8988T (cell line): ENCODE results near the gene ABHD12B.
"Not testable (repeated sequence)": the region's sequence is repeated elsewhere in the genome, so short reads cannot be mapped to it uniquely, and the experiment has no call there.

Experiments
- DNase-seq: peaks from one replicate; pipeline ENCODE4 v3.0.0; 2011

Gene ABHD12B

DNA sequence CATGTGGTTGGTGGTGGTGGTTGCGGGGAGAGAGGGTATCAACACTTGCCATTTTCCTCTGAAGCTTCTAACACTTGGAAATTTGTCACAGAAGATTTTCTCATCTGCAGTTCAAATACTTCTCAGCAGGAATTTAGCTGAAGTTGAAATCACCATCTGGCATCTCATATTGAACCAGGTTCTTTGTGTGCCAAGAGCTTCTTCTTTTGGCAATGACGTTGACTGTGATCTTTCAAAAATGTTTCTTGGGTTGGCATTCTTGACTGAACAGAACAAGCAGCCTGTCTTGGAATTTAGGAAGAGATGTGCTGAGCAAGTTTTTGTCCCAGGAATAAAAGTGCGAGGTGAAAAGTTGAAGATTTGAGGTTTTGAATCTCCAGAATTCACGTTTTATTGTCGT lies 32.2 kb upstream of the ABHD12B start:
- DNase-seq: no peak

DNA sequence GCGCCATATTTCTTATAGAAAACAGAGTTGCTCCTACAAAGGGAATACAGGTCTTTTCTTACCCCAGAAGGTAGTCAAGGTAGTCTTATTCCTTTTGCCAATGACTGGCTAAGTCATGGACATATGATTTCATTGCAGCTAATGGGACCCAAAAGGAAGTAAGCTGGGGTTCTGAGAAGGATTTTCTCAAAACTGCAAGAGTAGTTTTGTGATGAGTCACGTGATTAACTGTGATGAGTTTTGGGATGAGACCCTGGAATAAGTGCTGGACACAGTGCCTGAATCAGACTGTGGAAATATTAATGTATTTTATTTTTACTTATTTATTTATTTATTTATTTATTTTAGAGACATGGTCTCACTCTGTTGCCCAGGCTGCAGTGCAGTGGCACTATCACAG lies 27.5 kb upstream of the ABHD12B start:
- no peak for DNase-seq

DNA sequence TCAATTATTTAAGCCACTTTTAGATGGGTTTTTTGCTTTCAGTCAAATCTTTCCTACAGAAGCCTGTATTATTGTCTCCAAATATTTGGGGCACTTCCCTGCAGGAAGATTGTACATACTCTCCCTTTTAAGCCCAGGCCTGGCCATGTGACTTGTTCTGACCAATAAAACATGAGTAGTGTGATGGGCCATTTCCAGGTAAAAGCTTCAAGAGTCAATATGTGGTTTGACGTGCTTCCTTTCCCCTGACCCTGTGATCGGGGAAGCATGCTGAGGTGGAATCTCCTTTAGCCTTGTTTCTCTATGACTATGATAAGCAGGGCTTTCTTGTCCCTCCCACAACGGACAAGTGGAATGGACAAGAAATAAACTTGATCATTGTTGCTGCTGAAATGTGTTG lies 26.7 kb upstream of the ABHD12B start:
- DNase-seq: no peak

DNA sequence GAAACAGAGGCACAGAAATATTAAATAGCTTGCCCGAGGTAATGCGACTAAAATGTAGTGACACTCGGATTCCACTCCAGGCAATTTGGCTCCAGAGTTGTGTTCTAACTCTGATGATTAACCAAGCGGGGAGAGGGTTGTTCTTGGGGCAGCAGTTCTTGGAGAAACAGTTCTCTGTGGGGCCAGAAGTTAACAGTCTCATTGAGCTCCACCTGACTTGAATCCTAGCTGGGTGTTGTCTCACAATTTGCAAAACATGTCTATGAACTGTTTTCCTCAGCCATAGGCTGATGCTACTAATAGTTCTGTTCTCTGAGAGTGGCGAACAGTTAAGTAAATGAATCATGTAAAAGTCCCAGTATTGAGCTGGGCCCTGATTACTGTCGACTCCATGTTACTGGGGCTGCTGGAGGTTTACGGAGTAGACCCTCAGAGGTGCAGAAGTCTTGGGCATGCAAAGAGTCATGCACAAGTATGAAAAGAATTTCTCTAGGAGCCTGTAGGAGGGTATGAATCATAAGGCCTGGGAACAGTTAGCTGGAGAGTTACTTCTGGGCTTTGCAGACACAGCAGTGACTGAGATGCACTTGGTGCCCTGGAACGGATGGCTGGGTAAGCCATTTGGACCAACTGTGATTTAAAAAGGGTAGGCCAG lies 25.5 kb upstream of the ABHD12B start:
- DNase-seq: no peak

DNA sequence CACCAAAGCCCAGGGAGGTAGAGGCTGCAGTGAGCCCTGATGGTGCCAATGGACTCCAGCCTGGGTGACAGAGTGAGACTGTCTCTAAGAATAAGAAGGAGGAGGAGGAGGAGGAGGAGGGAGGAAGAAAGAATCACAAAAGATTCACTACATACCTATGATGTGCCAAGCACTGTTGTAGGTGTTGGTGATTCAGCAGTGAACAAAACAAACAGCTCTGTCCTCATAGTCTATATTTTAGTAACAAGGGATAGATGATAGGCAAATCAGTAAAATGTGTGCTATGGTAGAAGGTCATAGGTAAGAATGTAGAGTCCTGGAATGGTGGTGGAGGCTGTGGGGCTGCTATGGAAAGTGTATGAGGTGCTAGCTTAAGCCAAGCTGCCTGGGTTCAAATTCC lies 18.0 kb upstream of the ABHD12B start:
- DNase-seq: no peak

DNA sequence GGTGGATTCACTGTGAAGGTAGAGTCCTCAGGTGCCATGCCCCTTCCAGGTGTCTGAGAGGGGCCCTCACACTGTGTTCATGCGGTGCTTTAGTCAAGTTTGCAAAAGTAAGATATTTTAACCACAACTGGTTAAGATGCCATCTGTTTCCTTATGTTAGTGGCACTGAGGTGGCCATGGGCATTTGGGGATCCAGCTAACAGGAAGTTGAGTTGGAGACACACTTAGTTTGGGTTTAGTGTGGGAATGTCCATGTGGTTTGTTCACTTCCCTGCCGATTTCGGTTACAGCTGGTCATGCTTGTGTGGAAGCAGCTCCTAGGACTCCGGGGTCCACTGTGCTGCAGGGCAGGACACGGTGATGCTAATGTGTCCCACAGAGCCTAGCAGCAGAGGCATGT lies 17.3 kb upstream of the ABHD12B start:
- no peak for DNase-seq

DNA sequence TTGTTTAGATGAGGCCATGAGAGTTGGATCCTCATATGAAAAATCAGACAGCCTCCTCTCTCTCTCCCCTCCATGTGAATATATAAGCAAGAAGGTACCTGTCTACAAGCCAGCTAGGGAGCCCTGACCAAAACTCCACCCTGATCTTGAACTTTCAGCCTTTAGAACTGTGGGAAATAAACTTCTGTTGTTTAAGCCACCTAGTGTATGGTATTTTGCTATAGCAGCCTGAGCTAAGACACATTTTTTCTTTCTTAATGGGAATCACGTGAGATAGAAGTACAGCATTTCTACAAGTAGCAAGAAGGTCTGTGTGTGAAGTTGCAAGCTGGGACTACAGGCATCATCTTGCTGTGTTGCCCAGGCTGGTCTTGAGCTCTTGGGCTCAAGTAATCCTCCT lies 16.3 kb upstream of the ABHD12B start:
- no peak for DNase-seq

DNA sequence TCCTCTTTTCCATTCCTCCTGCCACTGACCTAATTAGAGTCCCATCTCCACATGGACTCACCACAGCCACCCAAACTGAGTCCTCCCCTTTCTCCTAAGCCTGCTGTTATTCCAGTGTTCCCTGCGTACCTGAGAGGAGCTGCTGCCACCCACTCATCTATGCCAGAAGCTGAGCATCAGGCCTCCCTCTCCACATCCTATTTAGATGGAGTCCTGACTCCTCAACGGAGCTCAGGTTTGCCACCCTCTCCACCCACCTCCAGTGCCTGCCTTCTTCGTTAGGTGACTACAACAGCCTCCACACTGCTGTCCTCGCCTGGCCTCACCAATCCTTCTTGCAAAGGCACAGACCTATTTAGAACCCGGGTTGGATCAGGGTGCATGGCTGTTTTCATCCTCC lies 15.2 kb upstream of the ABHD12B start:
- no peak for DNase-seq

DNA sequence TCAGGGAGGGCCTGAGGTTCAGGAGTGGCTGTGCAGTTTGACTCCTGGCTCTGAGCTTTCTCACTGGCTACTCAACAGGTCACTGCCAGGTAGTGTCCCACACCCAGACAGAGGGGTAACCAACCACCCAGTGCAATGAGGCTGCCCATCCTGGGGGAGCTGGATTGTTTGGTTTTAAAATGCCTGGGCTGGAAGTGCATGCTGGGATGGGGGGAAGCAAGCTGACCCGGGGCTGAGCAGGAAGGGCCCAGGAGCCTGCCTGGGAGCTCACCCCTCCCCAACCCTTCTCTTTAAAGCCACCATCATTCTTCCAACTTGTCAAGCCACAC lies 12.6 kb upstream of the ABHD12B start:
- peak; percentile 29 for DNase-seq

DNA sequence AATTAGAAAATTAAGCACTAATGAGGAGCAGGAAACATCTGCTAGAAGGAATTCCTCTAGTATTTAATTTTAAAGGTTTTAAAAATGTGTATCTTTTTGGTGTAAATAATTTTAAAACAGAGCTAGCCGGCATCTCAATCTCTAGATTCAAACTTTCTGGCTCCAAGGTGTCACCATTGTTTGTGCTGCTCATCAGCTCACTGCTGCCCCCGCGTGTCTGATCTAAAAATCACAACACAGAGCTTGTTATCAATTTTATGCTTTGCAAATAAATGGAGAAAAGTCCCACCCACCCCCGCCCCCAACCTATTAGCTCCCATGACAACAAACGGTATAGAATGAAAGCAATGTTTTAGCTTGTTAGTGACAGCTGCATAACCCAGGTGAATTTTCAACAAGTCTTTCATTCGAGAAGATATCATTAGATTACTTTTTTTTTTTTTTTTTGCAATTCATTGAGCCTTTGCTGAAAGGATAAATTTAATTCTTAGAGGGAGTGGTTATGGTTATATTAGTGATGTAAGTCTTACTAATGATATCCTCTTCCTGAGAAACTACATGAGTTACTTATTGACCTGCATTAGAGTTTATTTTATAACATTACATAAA lies 11.3 kb upstream of the ABHD12B start:
- peak; percentile 34 for DNase-seq

DNA sequence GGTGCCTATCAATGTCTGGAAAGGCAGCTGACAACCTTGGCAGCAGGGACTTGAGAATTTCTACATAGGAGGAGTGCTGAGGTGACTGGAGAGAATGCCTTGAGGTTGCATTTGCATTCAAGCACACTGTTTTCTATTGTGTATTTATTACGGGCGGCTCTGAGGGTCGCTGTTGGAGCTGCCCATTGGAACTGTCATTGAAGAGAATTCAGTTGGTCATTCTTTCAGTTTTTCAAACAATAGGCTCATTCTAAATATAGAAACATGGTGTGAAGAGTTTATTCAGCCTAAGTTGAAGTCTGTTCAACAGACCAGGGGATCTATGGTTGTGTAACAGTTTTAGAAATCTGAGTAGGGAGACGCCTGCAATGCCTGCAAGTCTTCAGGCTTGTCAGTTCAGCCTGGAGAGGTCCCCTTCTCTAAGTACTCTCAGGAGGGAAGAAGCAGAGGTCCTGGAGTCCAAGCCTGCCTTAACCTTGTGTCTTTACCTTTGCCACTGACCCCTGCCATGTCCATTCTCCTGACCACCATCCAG lies 9.8 kb upstream of the ABHD12B start:
- no peak for DNase-seq

DNA sequence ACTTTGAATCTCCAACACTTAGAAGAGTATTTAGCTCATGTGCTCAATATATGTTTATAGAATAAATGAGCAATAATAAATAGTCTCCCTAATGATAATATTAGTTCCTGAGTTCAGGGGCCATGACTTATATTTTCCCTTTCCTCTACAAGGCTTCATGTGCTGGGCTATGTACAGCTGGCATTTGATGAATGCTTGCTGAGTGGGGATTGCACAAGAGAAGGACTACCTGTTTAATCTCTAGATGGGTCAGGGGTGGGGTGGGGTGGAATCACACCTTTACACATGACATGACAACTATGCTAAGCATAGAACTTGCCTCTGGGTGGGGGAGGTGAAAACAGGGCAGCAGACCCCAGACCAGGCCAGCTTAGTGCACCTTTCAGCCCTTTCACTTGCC lies 7.6 kb upstream of the ABHD12B start:
- no peak for DNase-seq

DNA sequence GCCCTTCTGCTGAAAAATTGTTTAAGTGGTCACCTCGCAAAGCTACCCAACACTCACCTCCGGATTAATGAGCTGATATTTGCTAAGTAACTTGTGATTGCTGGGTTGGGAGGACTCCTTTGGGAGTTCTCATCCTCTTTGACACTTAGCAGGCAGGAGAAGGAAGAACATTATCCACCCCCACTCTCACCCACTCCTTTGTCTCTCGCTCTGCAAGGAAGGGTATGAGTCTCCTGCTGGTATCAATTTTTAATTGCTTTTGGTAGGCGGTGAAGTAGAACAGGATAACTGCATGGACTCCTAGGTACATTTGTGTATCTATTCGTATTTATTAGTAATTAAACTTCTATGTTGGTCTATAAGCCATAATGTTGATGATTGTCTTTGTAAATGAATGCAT lies 6.9 kb upstream of the ABHD12B start:
- DNase-seq: no peak

DNA sequence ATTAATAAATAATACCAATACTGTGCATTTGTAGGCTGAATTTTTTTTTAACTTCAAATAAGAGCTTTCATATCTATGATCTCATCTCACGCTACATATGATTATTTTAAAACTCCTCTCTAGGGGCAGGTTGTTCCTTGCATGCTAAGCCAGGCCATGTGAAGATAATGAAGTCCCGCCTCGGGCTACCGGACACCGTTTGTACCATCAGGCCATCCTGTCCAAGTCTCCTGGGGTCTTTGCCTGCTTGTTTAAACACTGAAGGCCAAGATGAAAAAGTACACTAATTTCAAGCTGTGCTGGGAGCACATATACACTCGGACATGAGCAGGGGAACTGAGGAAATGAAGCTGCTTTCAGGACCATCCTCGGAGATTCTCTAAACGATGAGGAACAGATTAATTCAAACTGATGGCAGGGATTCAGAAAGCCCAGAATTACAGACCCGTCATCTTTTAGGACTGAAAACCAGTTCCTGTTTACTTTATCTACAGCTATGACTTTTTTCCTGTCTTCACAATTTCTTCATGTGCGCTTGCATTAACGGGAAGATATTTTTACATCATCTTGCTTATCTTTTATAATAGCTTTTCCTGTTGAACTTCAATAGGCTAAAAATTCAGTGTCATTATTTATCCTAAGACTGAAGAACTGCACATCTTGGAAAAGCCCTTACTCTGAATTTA lies 6.3 kb upstream of the ABHD12B start:
- no peak for DNase-seq

DNA sequence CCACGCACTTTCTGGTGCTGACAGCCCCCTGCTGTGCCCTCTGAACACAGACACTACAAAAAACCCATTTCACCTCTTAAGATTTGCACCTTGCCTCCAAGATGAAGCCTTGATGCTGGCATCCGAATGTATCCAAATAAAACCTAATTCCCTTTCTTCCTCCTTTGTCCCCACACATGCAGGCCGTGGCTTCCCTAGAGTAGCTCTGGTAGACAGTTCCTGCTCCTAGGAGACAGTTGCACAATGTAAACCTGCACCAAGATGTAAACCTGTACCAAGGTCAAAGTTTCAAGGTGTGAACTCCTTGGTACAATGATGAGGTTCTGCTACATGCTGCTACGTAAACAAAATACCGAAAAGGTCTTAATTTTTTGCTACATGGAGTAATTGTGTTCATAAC lies 625 bp upstream of the ABHD12B start:
- DNase-seq: no peak

DNA sequence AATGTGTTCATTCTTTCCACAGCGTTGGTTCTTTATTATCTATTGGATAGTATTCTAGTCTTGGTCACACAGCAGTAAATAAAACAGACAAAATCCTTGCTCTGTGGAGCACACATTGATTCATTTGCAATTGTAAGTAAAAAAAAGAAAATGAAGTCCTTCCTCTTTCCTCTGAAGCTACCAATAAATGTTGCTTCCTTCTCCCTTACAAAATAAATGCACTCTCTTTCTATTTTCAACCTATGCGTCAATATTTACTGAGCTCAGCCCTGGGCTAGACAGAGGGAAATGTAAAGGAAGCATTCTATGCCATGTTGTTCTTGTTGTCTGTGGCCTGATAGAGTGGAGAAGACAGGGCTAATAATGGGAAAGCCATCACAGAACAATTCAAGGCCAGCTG lies 2.9 kb downstream of the ABHD12B start:
- no peak for DNase-seq

DNA sequence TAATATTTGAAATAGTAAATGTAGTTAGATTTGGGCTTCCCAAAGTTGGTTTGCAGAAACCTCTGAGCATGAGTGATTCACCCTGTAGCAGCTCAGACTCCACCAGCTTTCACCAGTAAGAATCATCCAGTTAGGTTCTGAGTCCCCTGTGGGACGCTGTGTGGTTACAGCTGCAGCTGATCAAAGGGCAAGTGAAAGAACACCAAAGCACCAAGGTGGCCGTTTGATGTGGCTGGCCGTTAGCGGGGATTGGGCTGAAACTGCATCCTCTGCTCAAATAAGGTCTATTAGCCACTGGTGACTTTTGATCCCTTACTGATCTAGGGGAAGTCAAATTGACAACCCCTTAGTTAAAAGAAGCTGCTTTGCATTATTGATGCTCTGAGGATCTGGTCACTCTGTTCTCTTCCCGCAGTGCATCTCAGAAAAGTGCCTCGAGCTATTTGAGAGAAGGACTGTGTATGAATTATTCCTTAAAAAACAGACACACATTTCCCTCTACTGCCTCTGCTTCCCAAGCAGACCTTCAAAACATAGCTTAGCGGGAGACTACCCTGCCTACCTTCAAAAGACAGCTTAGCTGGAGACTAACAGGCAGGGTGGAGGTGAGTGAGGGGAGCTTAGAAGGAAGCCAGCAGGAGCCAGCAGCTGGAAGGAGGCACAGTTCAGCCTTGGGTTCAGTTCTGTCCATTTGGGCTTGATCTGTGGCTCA lies 3.7 kb downstream of the ABHD12B start:
- DNase-seq: no peak

DNA sequence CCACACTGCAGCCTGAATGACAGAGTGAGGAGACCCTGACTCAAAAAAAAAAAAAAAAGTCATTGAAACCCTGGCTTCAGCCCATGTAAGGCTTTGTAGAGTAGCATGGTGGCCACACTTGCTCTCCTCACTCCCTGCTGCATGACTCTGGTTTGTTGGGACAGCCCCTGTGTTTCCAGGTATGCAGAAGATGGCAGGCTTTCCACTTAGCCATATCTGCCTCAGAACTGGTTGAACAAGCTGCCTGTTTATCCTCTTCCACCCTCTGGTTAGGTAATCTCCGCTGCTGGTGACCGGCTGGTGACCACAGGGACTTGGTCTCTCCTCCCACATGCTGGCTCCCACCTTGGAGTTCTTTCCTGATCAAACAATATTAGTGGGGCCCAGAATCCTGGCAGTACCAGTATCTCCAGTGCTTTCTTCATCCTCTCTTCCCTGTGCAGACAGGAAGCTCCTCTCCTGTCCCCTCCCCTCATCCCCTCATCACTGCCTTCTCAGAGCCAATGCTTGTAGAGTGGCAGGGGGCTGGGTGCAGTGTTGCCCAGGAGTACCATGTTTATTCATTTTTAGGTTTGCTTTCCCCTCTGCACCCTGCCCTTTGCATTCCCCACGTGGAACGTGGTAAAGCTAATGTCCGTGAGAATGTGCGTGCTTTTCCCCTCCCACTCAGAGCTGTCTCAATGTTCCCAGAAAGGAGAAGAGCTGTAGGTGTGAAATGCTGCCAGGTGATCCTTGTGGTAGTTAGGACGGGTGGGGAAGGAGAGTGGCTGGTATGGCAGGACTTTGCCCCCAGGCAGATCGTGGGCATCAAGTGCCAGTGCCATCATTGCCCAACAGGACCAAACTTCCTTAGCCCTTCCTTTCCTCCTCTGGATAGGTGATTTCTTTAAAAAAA lies 11.3 kb downstream of the ABHD12B start:
- DNase-seq: no peak

DNA sequence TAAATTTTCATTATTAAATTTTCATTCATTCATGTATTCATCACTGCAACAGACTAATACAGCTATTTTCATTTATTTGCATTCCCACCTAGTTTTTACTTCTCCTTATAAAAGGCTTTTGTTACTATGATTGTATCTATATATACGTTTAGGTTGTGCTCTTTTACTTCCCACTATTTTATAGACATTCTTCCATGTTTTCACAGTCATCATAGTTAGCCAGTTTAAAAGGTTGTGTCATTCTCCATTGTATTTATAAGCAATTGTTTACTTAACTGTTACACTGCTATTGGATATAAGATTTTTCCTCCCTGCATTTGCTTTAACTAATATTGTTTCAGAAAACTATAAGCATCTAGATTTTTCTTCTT lies 12.0 kb downstream of the ABHD12B start:
- no peak for DNase-seq

DNA sequence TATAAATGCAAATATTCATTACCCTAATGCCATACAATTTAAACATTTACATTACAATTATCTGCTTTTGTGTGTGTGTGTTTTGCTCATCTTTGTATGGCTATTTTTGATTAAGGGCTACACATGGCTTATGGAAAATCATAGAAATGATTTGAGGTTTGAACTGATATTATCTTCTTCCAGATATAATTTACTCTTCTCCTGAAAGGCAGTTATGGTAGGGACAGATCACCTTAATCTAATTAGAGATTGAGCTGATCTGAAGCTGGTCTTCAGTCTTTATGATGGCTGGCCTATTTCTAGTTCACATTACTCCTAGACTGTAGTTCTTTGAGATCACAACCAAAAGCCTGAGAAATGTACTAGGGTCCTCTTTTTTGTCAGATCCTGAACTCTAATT lies 15.6 kb downstream of the ABHD12B start:
- no peak for DNase-seq

DNA sequence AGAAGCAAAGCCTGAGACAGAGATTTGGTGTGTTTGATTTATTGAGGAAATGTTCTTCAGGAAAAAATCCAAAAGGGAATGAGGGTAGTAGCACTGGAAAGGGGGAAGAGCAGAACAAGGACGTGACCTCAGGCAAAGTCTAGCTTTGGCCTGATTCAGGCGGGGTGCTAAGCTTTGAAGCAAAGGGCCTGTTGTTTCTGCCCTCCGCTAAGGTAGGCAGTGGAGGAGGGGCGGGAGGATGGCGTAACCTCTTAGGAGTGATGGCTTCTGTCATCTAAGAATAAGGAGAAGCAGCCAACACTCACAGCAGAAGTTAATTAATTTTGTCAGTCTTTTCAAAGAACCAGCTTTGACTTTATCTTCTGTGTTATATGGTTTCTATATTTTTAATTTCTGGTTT lies 20.4 kb downstream of the ABHD12B start:
- DNase-seq: no peak

DNA sequence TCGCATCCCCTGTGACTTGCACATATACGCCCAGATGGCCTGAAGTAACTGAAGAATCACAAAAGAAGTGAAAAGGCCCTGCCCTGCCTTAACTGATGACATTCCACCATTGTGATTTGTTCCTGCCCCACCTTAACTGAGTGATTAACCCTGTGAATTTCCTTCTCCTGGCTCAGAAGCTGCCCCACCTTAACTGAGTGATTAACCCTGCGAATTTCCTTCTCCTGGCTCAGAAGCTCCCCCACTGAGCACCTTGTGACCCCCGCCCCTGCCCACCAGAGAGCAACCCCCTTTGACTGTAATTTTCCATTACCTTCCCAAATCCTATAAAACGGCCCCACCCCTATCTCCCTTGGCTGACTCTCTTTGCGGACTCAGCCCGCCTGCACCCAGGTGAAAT lies 24.6 kb downstream of the ABHD12B start:
- not testable (repeated sequence) for DNase-seq

DNA sequence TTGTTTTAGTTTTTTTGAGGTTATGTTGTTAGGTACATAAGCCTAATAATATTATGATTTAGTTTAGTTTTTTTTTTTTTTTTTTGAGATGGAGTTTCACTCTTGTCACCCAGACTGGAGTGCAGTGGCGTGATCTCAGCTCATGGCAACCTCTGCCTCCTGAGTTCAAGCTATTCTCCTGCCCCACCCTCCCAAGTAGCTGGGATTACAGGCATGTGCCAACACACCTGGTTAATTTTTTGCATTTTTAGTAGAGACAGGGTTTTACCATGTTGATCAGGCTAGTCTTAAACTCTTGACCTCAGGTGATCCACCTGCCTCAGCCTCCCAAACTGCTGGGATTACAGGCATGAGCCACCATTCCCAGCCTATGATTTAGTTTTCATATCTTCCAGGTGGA lies 25.2 kb downstream of the ABHD12B start:
- not testable (repeated sequence) for DNase-seq
